Stomach (tissue), 4 donors: ENCODE results near the gene RNF113B.

Experiments used
- CTCF ChIP-seq, 7 experiments: fragments of 450-650 bp in 4 of 7; fragments of 200-600 bp in 3 of 7; sonication (generic) in 3 of 7; IDR thresholded peaks; one replicate each; pipeline ENCODE4 v1.5.1; 2016 to 2019; ENCODE audit warnings: antibody characterized with exemption in 7 of 7, control low read depth in 2 of 7, mild to moderate bottlenecking in 1 of 7
- EP300 ChIP-seq: sonication (generic); formaldehyde crosslinking; IDR thresholded peaks from one replicate; pipeline ENCODE4 v1.6.1; 2017; ENCODE audit warnings: antibody characterized with exemption
- POLR2A ChIP-seq, 4 donors: fragments of 450-650 bp; IDR thresholded peaks; one replicate each; pipeline ENCODE4 v1.6.1; 2016; ENCODE audit warnings: antibody characterized with exemption in 4 of 4, control low read depth in 2 of 4, mild to moderate bottlenecking in 1 of 4, moderate library complexity in 1 of 4
- POLR2AphosphoS5 ChIP-seq, 3 donors: sonication (generic); formaldehyde crosslinking; IDR thresholded peaks; one replicate each; pipeline ENCODE4 v1.6.1; 2016; ENCODE audit warnings: antibody characterized with exemption in 3 of 3

- no peak for TF ChIP-seq CTCF (IDR thresholded peaks at IDR 0.05)
- no peak for TF ChIP-seq POLR2A (IDR thresholded peaks at IDR 0.05)
- TF ChIP-seq EP300: no peak
- TF ChIP-seq POLR2AphosphoS5 (IDR thresholded peaks at IDR 0.05): no peak
These were observed 5.5 kb upstream of the RNF113B start for GRCh38 chr13:98182589-98182988.
